Mesothelial cell of epicardium (in vitro differentiated cells): Measurements from ENCODE around the gene NKX2-3. TPM values are rescaled to one million over a fixed set of nuclear protein-coding genes. Genes with fewer than 3 reads are reported as not detected.

ENCODE experiments used
- DNase-seq, 2 experiments: peaks; one replicate each; pipeline ENCODE4 v3.0.0; 2021; ENCODE audit warnings: low spot score in 2 of 2; ENCODE audit not compliant: unreplicated experiment in 2 of 2
- H3K27ac Mint-ChIP-seq: 2 replicates; pipeline ENCODE4 v1.8.0; 2021; ENCODE audit warnings: mixed read lengths
- H3K27me3 Mint-ChIP-seq: 2 replicates; pipeline ENCODE4 v1.8.0; 2021; ENCODE audit warnings: low read depth, mixed read lengths
- H3K36me3 Mint-ChIP-seq: 2 replicates; pipeline ENCODE4 v1.8.0; 2021; ENCODE audit warnings: mixed read lengths
- H3K4me1 Mint-ChIP-seq: 2 replicates; pipeline ENCODE4 v1.8.0; 2021; ENCODE audit warnings: mixed read lengths
- H3K4me3 Mint-ChIP-seq: 2 replicates; pipeline ENCODE4 v1.8.0; 2021; ENCODE audit warnings: mild to moderate bottlenecking, moderate library complexity, mixed read lengths
- H3K9me3 Mint-ChIP-seq: 2 replicates; pipeline ENCODE4 v1.8.0; 2021; ENCODE audit warnings: mixed read lengths
- total RNA-seq: library from RNA; stranded (reverse); gene quantifications from 3 replicates; pipeline ENCODE4 v1.2.1, GENCODE V29; 2021
- TF ChIP-seq, protein P1 (sequence below): fragments of 200-600 bp; sonication (generic); IDR thresholded peaks from one replicate; pipeline ENCODE4 v1.5.0; 2021; ENCODE audit warnings: antibody characterized with exemption; ENCODE audit not compliant: unreplicated experiment

NKX2-3 gene
- total RNA-seq, 1 donor from 2014 or later: not detected

DNA sequence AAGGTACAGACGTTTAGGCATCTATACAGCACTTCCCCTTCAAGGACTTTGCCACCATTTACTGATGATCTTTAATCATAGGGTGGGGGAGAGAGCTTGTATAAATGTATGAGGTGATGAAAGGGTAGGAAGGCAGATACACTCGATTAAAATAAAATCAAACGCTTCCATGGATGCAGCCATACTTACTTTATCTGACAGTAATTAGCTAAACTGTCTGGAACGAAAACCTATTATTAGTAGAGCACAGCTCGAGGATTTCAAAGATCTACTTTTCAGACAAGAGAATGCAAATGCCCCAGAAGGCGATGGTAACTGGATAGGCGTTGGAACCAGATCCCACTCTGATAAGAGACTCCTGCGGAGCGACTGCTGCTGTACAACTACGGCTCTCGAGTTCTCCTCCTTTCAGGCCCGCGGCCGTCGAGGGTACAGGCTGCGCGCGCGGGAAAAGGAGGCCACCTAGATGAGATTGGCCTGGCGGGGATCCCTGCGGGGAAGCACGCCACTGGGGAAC lies 3.1 kb upstream of the NKX2-3 start:
- no peak for DNase-seq
- H3K4me1 Mint-ChIP-seq: peaks cover 8% of the 10 kb centered on the region
- H3K9me3 Mint-ChIP-seq: no peaks in the 10 kb centered on the region
- no peaks in the 10 kb centered on the region for H3K36me3 Mint-ChIP-seq
- H3K27me3 Mint-ChIP-seq: peaks cover 100% of the 10 kb centered on the region
- H3K4me3 Mint-ChIP-seq: no peak overlapping the region
- no peak overlapping the region for H3K27ac Mint-ChIP-seq
- TF ChIP-seq, protein P1, sequence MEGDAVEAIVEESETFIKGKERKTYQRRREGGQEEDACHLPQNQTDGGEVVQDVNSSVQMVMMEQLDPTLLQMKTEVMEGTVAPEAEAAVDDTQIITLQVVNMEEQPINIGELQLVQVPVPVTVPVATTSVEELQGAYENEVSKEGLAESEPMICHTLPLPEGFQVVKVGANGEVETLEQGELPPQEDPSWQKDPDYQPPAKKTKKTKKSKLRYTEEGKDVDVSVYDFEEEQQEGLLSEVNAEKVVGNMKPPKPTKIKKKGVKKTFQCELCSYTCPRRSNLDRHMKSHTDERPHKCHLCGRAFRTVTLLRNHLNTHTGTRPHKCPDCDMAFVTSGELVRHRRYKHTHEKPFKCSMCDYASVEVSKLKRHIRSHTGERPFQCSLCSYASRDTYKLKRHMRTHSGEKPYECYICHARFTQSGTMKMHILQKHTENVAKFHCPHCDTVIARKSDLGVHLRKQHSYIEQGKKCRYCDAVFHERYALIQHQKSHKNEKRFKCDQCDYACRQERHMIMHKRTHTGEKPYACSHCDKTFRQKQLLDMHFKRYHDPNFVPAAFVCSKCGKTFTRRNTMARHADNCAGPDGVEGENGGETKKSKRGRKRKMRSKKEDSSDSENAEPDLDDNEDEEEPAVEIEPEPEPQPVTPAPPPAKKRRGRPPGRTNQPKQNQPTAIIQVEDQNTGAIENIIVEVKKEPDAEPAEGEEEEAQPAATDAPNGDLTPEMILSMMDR: no peak

DNA sequence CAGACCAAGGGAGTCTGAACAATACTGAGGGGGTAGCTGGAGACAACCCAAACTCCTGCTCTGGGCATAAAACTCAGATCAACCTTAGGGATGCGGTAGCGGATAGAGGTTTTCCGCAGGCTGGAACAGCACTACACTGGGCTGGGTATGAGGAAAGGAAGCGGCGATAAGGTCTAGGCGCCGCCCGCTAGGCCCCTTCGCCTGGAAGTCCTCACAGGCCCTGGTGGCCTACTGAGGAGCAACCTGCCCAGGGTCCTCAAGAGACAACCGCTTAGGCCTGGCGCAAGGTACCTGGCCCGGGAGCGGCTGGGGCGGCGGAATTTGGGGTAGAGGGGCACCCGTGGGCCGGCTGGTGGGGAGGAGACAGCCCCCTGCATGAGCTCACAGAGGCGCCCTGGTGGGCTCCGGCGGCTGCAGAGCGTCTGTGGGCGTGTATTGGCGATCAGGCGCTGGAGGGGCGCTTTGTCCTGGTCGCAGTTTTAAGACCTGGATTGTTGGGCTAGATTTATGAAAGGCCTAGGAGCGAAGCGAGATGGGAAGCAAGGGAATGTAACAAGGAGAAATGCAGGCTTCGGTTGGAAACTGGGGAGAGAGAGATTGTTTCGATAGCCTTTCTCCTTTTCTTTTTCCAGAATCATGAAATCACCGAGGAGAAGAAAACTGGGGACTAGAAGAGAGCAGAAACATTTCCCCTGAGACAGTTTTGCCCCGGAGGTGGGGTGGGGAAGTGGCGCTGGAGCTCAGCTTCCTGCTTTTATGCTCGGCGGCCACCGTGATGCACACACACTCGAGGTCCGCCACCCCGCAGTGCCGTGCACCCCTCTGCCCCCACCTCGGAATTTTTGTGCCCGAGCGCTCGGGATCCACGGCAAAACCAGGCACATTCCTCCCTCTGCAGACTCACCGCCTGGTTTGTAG lies 2.4 kb upstream of the NKX2-3 start:
- TF ChIP-seq, protein P1: no peak
- H3K36me3 Mint-ChIP-seq: no peaks in the 10 kb centered on the region
- no peak overlapping the region for H3K4me3 Mint-ChIP-seq
- H3K9me3 Mint-ChIP-seq: no peaks in the 10 kb centered on the region
- H3K27ac Mint-ChIP-seq: no peak overlapping the region
- peaks cover 98% of the 10 kb centered on the region for H3K27me3 Mint-ChIP-seq
- no peak for DNase-seq
- H3K4me1 Mint-ChIP-seq: peaks cover 12% of the 10 kb centered on the region

DNA sequence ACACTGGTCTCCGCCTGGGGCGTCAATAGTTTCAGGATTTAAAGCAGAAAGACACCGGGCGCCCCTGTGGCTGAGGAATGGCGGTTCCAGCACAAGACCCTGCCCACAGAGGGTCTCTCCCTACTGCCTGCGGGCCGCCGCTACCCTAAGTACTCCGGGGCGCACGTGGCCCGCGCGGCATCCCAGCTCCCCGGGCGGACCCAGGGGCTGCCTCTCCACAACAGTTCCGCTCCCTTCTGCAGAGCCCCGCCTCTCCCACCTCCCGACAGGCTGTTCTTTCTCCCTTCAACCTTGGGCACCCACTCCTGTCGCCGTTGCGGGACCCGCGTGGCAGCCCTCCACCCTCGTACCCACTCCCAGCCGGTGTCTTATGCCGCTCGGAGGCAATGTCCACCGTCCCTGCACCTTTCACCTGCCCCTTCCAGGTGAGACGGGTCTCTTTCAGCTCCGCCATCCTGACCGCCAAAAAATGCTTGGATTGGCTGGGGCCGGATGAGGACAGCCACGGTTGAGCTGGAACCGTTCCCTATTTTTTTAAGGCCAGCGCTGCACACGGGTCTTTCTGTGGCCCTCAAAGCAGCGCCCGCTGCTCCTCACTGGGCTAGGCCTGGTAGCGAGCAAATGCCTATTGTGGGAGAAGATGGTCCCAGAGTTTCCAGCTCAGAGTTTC lies 1.6 kb upstream of the NKX2-3 start:
- Mint-ChIP-seq H3K27me3 (peaks cover 97% of the 10 kb centered on the region), H3K27ac (no peak overlapping the region), H3K4me1 (peaks cover 12% of the 10 kb centered on the region), H3K36me3 (no peaks in the 10 kb centered on the region), H3K4me3 (no peak overlapping the region), H3K9me3 (no peaks in the 10 kb centered on the region)
- TF ChIP-seq, protein P1: no peak
- DNase-seq: no peak

DNA sequence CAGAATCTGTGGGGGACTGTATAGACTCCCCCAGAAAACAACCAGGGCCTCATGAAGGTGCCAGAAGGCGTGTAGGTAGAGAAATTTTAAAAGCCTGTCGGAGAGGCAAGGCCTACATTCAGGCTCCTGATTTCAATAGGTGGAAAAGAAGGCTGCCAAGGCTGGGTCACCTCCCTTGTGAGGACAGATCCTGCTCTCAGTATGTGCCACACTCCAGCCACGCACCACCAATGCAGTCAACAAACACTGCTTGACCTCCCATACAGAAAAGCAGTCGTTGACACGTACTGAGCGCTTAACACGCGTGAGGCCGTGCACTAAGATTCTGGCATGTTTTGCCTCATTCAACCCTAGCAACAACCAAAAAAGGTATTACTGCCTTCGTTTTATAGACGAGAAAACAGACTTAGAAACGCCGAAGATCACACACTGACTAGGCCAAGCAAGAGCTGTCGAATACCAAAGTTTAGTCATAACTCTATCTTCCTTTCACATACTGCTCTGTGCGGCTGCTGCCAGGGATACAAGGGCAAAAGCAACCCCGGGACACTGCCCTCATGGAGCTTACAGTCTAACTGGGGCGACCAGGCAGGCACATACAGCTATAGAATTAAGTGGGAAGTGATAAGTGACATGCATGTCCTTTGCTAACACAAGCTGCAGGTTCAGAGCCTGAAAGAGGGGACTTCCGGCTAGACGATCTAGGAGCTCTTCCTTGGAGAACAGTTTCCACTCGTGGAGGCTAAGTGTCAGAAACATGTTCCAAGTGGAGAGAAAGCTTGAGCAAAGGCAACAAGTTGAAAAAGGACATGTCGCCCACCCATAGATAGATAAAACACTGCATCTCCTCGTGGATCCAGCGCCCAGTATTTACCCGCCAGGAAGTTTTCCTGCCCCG lies 797 bp upstream of the NKX2-3 start:
- no peak overlapping the region for H3K27ac Mint-ChIP-seq
- peaks cover 97% of the 10 kb centered on the region for H3K27me3 Mint-ChIP-seq
- no peak overlapping the region for H3K4me3 Mint-ChIP-seq
- TF ChIP-seq, protein P1: no peak
- no peaks in the 10 kb centered on the region for H3K9me3 Mint-ChIP-seq
- no peaks in the 10 kb centered on the region for H3K36me3 Mint-ChIP-seq
- DNase-seq: no peak
- H3K4me1 Mint-ChIP-seq: peaks cover 17% of the 10 kb centered on the region
